NCI-H2107 treated with DMSO at 0.1 percent for 48 hours (cell line): ENCODE data around the gene TLR10.
A peak's percentile ranks its signal among the peaks of the same experiment; 100 is the strongest.
"Not testable (repeated sequence)": the region's sequence is repeated elsewhere in the genome, so short reads cannot be mapped to it uniquely, and the experiment has no call there.

Experiments
- DNase-seq: peaks from one replicate; lab custom pipeline; 2025; ENCODE audit not compliant: unreplicated experiment; lab: John Stamatoyannopoulos, UW

Gene TLR10

GRCh38 chr4:38768968-38769394 lies 13.8 kb downstream of the TLR10 start:
- DNase-seq: no peak

DNA sequence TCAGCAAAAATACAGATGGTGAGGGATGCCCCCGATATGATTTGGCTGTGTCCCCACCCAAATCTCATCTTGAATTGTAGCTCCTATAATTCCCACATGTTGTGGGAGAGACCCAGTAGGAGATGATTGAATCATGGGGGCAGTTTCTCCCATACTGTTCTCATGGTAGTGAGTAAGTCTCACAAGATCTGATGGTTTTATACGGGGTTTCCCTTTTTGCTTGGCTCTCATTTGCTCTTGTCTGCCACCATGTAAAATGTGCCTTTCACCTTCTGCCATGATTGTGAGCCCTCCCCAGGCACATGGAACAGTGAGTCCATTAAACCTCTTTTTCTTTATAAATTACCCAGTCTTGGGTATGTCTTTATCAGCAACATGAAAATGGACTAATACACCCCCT lies 15.8 kb downstream of the TLR10 start:
- not testable (repeated sequence) for DNase-seq

DNA sequence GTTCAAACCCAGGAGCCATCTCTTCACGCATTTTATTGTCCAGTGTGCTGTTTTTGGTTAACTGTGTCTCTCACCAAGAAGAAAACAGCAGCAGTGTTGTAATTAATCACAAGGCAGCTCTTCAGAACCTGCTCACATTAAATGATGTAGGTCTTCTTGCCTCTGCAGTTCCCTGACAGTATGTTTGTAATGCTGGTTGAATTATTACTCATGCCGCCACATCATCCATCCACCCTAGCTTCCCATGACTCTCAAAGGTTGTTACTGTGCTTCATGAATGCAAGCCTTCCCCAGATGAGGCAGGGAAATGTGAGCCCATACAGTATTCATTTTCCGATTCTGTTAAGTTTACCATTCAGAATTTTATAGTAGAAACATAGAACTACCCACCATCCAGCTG lies 17.4 kb downstream of the TLR10 start:
- DNase-seq: no peak

- DNase-seq: no peak
These were observed 18.5 kb downstream of the TLR10 start for GRCh38 chr4:38764277-38764676.

GRCh38 chr4:38762560-38762959 lies 20.2 kb downstream of the TLR10 start:
- DNase-seq: no peak

DNA sequence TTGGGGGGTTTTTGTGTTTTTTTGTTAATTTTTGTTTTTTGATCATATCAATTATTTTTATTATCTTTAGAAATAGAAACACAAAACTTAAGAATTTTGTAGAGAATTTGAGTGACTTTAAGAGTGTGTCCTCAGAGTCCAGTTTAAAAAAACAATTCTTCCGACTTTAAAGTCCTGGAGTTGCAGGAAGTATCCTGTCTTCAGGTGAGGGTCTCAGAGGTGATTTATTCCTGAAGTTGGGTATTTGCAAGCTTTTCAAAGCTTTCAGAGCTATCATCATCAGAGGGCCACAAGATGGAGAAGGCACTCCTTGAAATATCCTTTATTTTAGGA lies 23.0 kb downstream of the TLR10 start:
- no peak for DNase-seq

- peak; percentile 5 for DNase-seq
These were observed 23.5 kb downstream of the TLR10 start for GRCh38 chr4:38759113-38759789.

- DNase-seq: no peak
These were observed 24.7 kb downstream of the TLR10 start for GRCh38 chr4:38757945-38758600.

- peak; percentile 49 for DNase-seq
These were observed 29.6 kb downstream of the TLR10 start for GRCh38 chr4:38752941-38753806.

GRCh38 chr4:38752372-38752940 lies 30.3 kb downstream of the TLR10 start:
- DNase-seq: no peak

GRCh38 chr4:38751341-38752010 lies 31.3 kb downstream of the TLR10 start:
- no peak for DNase-seq

DNA sequence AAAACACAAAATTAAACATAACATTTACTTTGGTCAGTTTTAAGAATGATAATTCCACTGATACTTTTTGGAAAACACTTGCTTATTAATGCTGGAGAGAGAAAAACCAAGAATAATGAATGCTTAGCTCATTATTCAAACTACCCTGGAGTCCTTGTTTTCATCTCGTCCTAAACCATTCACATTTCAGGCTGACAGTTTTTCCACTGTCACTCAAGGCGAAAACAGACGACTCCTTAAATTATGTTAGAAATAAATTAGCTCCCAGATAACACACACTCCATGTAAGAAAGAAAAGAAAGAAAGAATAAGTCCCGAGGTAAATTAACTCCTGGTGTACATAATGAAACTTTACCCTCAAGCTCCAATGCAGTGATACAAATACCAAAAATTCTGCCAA lies 33.5 kb downstream of the TLR10 start:
- no peak for DNase-seq

- no peak for DNase-seq
These were observed 35.2 kb downstream of the TLR10 start for GRCh38 chr4:38747629-38748028.

- DNase-seq: no peak
These were observed 36.9 kb downstream of the TLR10 start for GRCh38 chr4:38745881-38746280.

- DNase-seq: no peak
These were observed 38.9 kb downstream of the TLR10 start for GRCh38 chr4:38743866-38744265.

GRCh38 chr4:38740303-38740702 lies 42.5 kb downstream of the TLR10 start:
- no peak for DNase-seq

DNA sequence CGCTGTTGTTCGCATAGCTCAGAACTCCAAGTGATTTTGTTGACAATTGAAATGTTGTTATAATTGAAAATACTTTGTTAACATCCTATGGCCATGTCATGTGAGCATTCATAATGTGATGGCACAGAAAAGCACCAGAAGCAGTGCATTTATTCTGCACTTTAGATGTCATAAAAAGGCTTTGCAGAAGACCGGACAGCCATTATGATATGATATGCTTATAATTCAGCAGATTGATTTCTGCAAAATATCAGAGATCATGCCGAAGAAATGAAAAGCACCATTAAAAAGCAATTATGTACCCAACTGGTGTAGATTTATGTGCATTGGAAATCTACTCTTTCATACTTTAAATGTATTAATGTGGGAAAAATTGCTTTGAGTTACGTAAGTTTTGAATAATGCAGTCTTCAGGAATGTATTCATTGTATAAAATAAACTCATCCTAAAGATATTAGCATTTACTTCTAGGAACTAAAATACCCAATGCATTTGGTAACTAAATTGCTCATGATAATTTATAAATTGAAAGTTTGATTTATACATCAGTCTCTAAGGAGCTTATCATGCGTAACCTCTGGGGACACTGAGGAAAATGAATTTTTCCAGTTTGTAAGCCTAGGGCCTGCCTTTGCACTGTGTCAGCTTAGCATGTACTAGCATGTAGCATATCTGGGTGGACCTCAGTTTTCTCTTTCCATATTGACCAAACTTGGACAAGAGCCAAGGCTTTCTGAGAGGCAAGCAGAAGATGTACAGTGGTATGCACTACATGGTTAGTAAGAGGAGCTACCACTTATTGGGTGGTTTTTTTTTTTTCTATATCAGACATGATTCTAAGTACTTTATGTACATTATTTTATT lies 43.6 kb downstream of the TLR10 start:
- no peak for DNase-seq

DNA sequence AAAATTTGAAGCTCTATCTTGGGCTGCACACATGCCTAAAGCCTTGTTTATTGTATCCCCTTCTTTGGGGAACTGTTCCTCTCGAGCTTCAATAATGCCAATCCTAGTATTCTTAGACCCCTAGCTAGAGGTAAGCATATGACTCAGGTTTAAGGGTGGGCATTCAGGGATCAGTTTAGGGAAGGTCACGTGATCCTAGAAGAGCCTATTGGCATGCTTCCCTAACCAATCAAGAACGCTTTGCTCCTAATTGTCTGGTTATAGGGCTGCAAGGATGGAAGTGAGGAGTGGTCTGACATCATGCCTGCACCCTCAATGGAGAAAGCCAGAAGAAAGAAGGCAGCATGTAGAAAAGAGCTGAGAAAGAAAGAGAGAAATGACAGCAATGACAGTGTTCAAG lies 46.9 kb downstream of the TLR10 start:
- no peak for DNase-seq

DNA sequence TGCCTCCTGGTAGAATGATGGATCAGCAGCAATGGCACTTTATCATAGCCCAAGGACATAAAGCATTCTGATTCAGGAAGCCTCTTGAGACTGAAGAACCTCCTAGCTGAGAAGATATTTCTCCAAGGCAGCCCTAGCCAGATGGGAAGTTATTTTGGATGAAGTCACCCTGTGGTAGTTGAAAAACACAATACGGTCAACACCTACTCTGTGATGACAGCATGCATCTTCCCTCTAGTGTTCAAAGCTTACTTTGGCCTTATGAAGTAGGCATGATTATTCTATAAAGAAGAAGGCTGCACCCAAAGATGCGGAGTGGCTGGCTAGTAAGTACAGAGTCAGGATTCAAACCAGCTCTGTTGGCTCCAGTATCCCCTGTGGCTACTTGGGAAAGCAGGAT lies 47.9 kb downstream of the TLR10 start:
- no peak for DNase-seq

DNA sequence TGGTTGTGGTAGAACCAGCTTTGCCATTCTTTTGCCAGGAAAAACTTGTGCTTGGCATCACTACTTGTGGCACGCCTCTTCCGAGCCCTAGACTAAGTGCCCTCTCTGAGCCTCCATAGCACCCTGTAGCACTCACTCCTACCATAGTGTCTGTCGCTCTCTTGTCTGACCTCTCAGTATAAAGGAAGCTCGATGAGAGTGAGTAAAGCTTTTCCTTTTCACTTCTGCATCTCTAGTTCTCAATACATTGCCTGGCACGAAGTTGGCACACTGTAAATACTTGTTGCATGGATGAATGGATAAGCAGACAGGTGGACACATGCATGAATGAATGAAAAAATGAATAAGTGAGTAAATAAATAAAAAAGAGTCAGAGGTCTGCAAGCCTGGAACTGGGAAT lies 48.3 kb downstream of the TLR10 start:
- no peak for DNase-seq
